ENCODE measurements around the gene PPFIA1. TPM values are rescaled to one million over a fixed set of nuclear protein-coding genes. Genes with fewer than 3 reads are reported as not detected.

Gene PPFIA1
- total and polyA plus RNA-seq, 4 donors, result 19.0 to 74.7 (median 49.0) TPM

DNA sequence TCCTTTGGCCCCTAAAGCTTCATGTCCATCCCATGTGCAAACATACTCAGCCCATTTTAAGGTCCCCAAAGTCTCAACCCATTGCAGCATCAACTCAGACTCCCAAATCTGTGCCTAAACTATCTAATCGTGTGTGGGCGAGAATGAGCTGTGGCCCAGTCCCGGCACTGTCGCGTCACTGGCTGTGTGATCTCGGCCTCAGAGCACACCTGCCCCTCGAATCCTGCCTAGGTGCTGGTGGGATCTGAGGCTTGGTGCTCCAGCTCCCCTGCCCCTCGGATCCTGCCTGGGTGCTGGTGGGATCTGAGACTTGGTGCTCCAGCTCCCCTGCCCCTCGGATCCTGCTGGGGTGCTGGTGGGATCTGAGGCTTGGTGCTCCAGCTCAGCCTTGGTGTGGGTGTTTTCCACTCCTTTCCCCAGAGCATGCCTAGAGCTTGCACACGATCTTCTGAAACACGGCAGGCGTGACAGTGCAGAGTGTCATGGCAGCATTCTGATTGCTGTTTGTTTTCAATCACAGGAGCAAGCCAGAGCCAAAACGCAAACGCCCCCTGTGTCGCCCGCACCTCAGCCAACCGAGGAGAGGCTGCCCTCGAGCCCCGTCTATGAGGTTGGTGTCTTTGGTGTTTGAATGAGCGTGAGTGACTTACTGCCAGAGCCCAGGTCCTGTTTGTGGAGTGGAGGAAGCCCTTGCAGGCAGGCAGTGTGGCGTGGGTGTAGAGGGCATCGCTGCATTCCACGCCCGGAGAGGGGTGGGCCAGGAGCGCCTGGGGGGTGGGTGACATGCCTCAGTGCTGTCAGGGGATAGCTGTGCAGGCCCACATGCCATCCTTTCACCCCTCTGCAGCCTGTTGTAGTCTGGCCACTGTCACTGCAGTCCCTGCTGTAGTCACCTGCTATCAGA is 160.4 kb downstream of the PPFIA1 start:
- H3K27ac ChIP-seq (ENCODE audit: low read depth in 1 of 2, low read length in 2 of 2), result no peak overlapping the region
- ATAC-seq (ENCODE audit: low FRiP score) (no peak), DNase-seq (no peak)
- intact Hi-C loops (cut with DNase I), result no loop called here
- H3K9me3 ChIP-seq (ENCODE audit: control insufficient read depth, low read length), result no peaks in the 10 kb centered on the region
- peaks cover 5 to 20% of the 10 kb centered on the region in 2 donors for H3K36me3 ChIP-seq (ENCODE audit: control insufficient read depth in 1 of 2, insufficient read depth in 2 of 2, low read length in 1 of 2)
- no peaks in the 10 kb centered on the region for H3K4me1 ChIP-seq (ENCODE audit: control insufficient read depth in 1 of 2, insufficient read depth in 2 of 2, low read length in 2 of 2)
- no peaks in the 10 kb centered on the region for H3K27me3 ChIP-seq (ENCODE audit: control insufficient read depth in 1 of 2, insufficient read depth in 2 of 2, low read length in 1 of 2)
- WGBS, 2 donors, result 91 to 95% methylated on average over 25 of the region's 25 CpGs
- no peak overlapping the region for H3K4me3 ChIP-seq (ENCODE audit: low read length in 2 of 2)

DNA sequence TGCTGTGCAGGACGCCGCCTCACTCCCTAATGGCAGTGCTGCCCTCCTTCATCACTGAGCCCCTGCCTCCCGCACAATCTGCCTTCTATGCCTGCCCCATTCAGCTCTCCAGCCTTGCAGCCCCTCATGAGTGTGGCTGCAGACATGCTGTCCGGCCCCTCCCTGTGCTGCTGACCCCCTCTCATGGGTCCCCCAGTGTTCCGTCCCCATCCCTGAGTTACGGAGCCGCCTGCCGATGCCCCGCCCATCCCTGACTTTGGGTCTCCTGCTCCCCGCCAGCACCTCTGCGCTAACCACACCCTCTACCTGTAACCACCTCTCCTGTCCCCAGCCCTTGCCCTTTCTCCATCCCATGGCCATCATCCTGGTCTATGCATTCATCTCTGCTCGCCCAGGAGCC is 161.1 kb downstream of the PPFIA1 start:
- no peaks in the 10 kb centered on the region for H3K9me3 ChIP-seq (ENCODE audit: control insufficient read depth, low read length)
- no peaks in the 10 kb centered on the region for H3K27me3 ChIP-seq (ENCODE audit: control insufficient read depth in 1 of 2, insufficient read depth in 2 of 2, low read length in 1 of 2)
- 95 to 98% methylated on average over 11 to 12 of the region's 12 CpGs for WGBS, 2 donors
- intact Hi-C loops (cut with DNase I), result no loop called here
- ATAC-seq (ENCODE audit: low FRiP score) (no peak), DNase-seq (peak in 1 of 2 donors; percentile 42)
- no peak overlapping the region for H3K27ac ChIP-seq (ENCODE audit: low read depth in 1 of 2, low read length in 2 of 2)
- H3K4me1 ChIP-seq (ENCODE audit: control insufficient read depth in 1 of 2, insufficient read depth in 2 of 2, low read length in 2 of 2), result no peaks in the 10 kb centered on the region
- H3K4me3 ChIP-seq (ENCODE audit: low read length in 2 of 2), result no peak overlapping the region
- H3K36me3 ChIP-seq (ENCODE audit: control insufficient read depth in 1 of 2, insufficient read depth in 2 of 2, low read length in 1 of 2), result peaks cover 5 to 20% of the 10 kb centered on the region in 2 donors

DNA sequence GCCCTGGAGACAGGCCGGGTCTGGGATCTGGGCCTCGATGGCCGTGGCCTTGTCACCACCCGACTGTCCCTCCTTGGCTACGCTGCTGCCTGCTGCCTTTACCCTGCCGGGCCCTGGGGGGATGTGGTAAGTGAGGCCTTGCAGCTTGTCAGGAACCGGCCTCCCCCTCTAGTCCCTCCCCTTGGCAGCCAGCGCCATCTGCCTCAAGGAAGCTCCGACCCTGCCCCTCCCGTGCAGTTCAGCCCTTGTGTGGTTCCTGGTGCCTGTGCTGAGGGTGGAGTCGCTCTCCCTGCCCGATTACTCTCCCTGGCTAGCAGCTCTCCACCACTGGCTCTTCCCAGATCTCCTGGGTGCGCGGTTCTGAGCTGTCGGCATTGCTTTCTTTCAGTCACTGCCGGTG is 161.6 kb downstream of the PPFIA1 start:
- DNase-seq, result no peak
- Histone ChIP-seq H3K36me3 (ENCODE audit: control insufficient read depth in 1 of 2, insufficient read depth in 2 of 2, low read length in 1 of 2) (peaks cover 5 to 20% of the 10 kb centered on the region in 2 donors), H3K27me3 (ENCODE audit: control insufficient read depth in 1 of 2, insufficient read depth in 2 of 2, low read length in 1 of 2) (no peaks in the 10 kb centered on the region)

GRCh38 chr11:70432580-70432979 is 162.1 kb downstream of the PPFIA1 start:
- Histone ChIP-seq H3K4me3 (ENCODE audit: low read length in 2 of 2) (no peak overlapping the region), H3K27ac (ENCODE audit: low read depth in 1 of 2, low read length in 2 of 2) (no peak overlapping the region), H3K36me3 (ENCODE audit: control insufficient read depth in 1 of 2, insufficient read depth in 2 of 2, low read length in 1 of 2) (peaks cover 5 to 20% of the 10 kb centered on the region in 2 donors), H3K27me3 (ENCODE audit: control insufficient read depth in 1 of 2, insufficient read depth in 2 of 2, low read length in 1 of 2) (no peaks in the 10 kb centered on the region), H3K9me3 (ENCODE audit: control insufficient read depth, low read length) (no peaks in the 10 kb centered on the region), H3K4me1 (ENCODE audit: control insufficient read depth in 1 of 2, insufficient read depth in 2 of 2, low read length in 2 of 2) (no peaks in the 10 kb centered on the region)
- DNase-seq, result no peak
- no peak for ATAC-seq (ENCODE audit: low FRiP score)
- 87 to 92% methylated on average over 15 of the region's 15 CpGs for WGBS, 2 donors
- intact Hi-C loops (cut with DNase I), result no loop called here

More for the DNA sequence above, 161.6 kb downstream of the PPFIA1 start:
- WGBS, 2 donors, result 87 to 89% methylated on average over 16 of the region's 16 CpGs
- ATAC-seq (ENCODE audit: low FRiP score), result no peak
- Histone ChIP-seq H3K27ac (ENCODE audit: low read depth in 1 of 2, low read length in 2 of 2) (no peak overlapping the region), H3K9me3 (ENCODE audit: control insufficient read depth, low read length) (no peaks in the 10 kb centered on the region), H3K4me1 (ENCODE audit: control insufficient read depth in 1 of 2, insufficient read depth in 2 of 2, low read length in 2 of 2) (no peaks in the 10 kb centered on the region), H3K4me3 (ENCODE audit: low read length in 2 of 2) (no peak overlapping the region)
- intact Hi-C loops (cut with DNase I), result no loop called here

DNA sequence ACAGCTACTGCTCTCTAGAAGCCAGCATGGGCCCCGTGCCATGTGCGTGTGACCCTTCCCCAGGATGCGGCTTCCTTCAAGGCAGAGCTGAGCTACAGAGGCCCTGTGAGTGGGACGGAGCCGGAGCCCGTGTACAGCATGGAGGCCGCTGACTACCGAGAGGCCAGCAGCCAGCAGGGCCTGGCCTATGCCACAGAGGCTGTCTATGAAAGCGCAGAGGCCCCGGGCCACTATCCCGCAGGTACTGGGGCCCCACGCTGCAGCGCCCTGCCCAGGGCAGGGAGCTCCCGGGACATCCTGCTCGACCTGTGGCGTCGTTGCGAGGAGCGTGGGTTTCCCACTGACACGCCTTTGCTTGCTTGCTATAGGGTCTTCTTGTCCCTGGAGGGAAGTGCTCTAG is 162.5 kb downstream of the PPFIA1 start:
- H3K9me3 ChIP-seq (ENCODE audit: control insufficient read depth, low read length), result no peaks in the 10 kb centered on the region
- no peak overlapping the region for H3K27ac ChIP-seq (ENCODE audit: low read depth in 1 of 2, low read length in 2 of 2)
- no peaks in the 10 kb centered on the region for H3K4me1 ChIP-seq (ENCODE audit: control insufficient read depth in 1 of 2, insufficient read depth in 2 of 2, low read length in 2 of 2)
- H3K36me3 ChIP-seq (ENCODE audit: control insufficient read depth in 1 of 2, insufficient read depth in 2 of 2, low read length in 1 of 2), result peaks cover 5 to 20% of the 10 kb centered on the region in 2 donors
- ATAC-seq (ENCODE audit: low FRiP score) (no peak), DNase-seq (peak in 1 of 2 donors; percentile 46)
- 95% methylated on average over 17 to 20 of the region's 20 CpGs for WGBS, 2 donors
- intact Hi-C loops (cut with DNase I), result no loop called here
- no peak overlapping the region for H3K4me3 ChIP-seq (ENCODE audit: low read length in 2 of 2)
- no peaks in the 10 kb centered on the region for H3K27me3 ChIP-seq (ENCODE audit: control insufficient read depth in 1 of 2, insufficient read depth in 2 of 2, low read length in 1 of 2)

GRCh38 chr11:70433526-70433925 is 163.0 kb downstream of the PPFIA1 start:
- peaks cover 5 to 20% of the 10 kb centered on the region in 2 donors for H3K36me3 ChIP-seq (ENCODE audit: control insufficient read depth in 1 of 2, insufficient read depth in 2 of 2, low read length in 1 of 2)
- DNase-seq (peak in 1 of 2 donors; percentile 16), ATAC-seq (ENCODE audit: low FRiP score) (no peak)
- 85 to 90% methylated on average over 13 of the region's 13 CpGs for WGBS, 2 donors
- intact Hi-C loops (cut with DNase I), result no loop called here
- no peaks in the 10 kb centered on the region for H3K27me3 ChIP-seq (ENCODE audit: control insufficient read depth in 1 of 2, insufficient read depth in 2 of 2, low read length in 1 of 2)
- no peaks in the 10 kb centered on the region for H3K9me3 ChIP-seq (ENCODE audit: control insufficient read depth, low read length)
- no peak overlapping the region for H3K4me3 ChIP-seq (ENCODE audit: low read length in 2 of 2)
- H3K27ac ChIP-seq (ENCODE audit: low read depth in 1 of 2, low read length in 2 of 2), result no peak overlapping the region
- H3K4me1 ChIP-seq (ENCODE audit: control insufficient read depth in 1 of 2, insufficient read depth in 2 of 2, low read length in 2 of 2), result no peaks in the 10 kb centered on the region

Small RNA genes within 50 kb of the gene (microRNA-seq; reads per million reads assigned to microRNA genes)
- gene MIR548K, result 2.0 to 4.8 reads per million in 2 donors

Other genes with a start within 250 kb of the PPFIA1 start
- gene ANO1, start 192.4 kb upstream of the PPFIA1 start, total RNA-seq, result 100 to 1,000 TPM in 1 of 2 donors, 10 to 100 TPM in 1; 65.6 to 136 TPM
- gene ANO1, start 192.4 kb upstream of the PPFIA1 start, polyA plus RNA-seq, result 10 to 100 TPM; 25.5 to 73.9 TPM
- gene FADD, start 67.4 kb upstream of the PPFIA1 start, total RNA-seq, result 10 to 100 TPM; 17.2 to 17.8 TPM
- gene FADD, start 67.4 kb upstream of the PPFIA1 start, polyA plus RNA-seq, result 10 to 100 TPM; 10.7 to 12.3 TPM
- gene CTTN, start 127.8 kb downstream of the PPFIA1 start, total RNA-seq, result 100 to 1,000 TPM; 280 to 355 TPM
- 100 to 1,000 TPM in 1 of 2 donors, 10 to 100 TPM in 1; 67.6 to 290 TPM for gene CTTN, start 127.8 kb downstream of the PPFIA1 start, polyA plus RNA-seq

All from aorta (tissue), 5 donors.